ENCODE data around the gene GREB1. TPM values are rescaled to one million over a fixed set of nuclear protein-coding genes. Genes with fewer than 3 reads are reported as not detected.

Gene GREB1
- total RNA-seq (10 to 100 TPM; 14.4 to 36.6 TPM), polyA plus RNA-seq (ENCODE audit: insufficient read length in 2 of 2) (10 to 100 TPM; 12.8 to 24.3 TPM)
- long read RNA-seq, donor 1 = 0 reads
- long read RNA-seq, donor 2 = 0 reads
- long read RNA-seq, donor 3 = 0 reads
- long read RNA-seq, donor 4 = 0 reads

GRCh38 chr2:11533278-11534070 lies at the start of gene GREB1:
Gene GREB1 (plus strand): TSS chr2:11534045. CDS start chr2:11556615, 22,570 bp downstream.
- no peak for DNase-seq (ENCODE audit: low read depth in 4 of 6, low spot score in 6 of 6)
- no CpG with 5 or more reads among the region's 9 CpGs for WGBS (ENCODE audit: insufficient coverage)
- no peak within 1 kb of the TSS for H3K27ac ChIP-seq (ENCODE audit: low read depth, low read length)
- no peaks in the 10 kb centered on the region for H3K9me3 ChIP-seq (ENCODE audit: control insufficient read depth, insufficient read depth, low read length)
- no peak within 1 kb of the TSS for H3K4me3 ChIP-seq (ENCODE audit: low read depth, low read length)
- no peaks in the 10 kb centered on the region for H3K27me3 ChIP-seq (ENCODE audit: control insufficient read depth, insufficient read depth, low read length)
- H3K4me1 ChIP-seq (ENCODE audit: control insufficient read depth, insufficient read depth, low read length) = no peaks in the 10 kb centered on the region
- no peaks in the 10 kb centered on the region for H3K36me3 ChIP-seq (ENCODE audit: control insufficient read depth, insufficient read depth, low read length)

- 49% methylated on average over 2 of the region's 3 CpGs for WGBS (ENCODE audit: insufficient coverage)
- no peak for DNase-seq (ENCODE audit: low read depth in 4 of 6, low spot score in 6 of 6)
- H3K9me3 ChIP-seq (ENCODE audit: control insufficient read depth, insufficient read depth, low read length) = no peaks in the 10 kb centered on the region
These were observed 45.0 kb upstream of the GREB1 start for GRCh38 chr2:11488809-11489208.

GRCh38 chr2:11490194-11490593 lies 43.7 kb upstream of the GREB1 start:
- no CpG with 5 or more reads among the region's 5 CpGs for WGBS (ENCODE audit: insufficient coverage)
- Histone ChIP-seq H3K36me3 (ENCODE audit: control insufficient read depth, insufficient read depth, low read length) (no peaks in the 10 kb centered on the region), H3K9me3 (ENCODE audit: control insufficient read depth, insufficient read depth, low read length) (no peaks in the 10 kb centered on the region), H3K27ac (ENCODE audit: low read depth, low read length) (no peak overlapping the region), H3K27me3 (ENCODE audit: control insufficient read depth, insufficient read depth, low read length) (no peaks in the 10 kb centered on the region), H3K4me3 (ENCODE audit: low read depth, low read length) (no peak overlapping the region), H3K4me1 (ENCODE audit: control insufficient read depth, insufficient read depth, low read length) (peaks cover 5% of the 10 kb centered on the region)
- no peak for DNase-seq (ENCODE audit: low read depth in 4 of 6, low spot score in 6 of 6)

More at GRCh38 chr2:11488809-11489208, 45.0 kb upstream of the GREB1 start:
- H3K4me1 ChIP-seq (ENCODE audit: control insufficient read depth, insufficient read depth, low read length) = peaks cover 12% of the 10 kb centered on the region
- H3K4me3 ChIP-seq (ENCODE audit: low read depth, low read length) = no peak overlapping the region
- no peaks in the 10 kb centered on the region for H3K36me3 ChIP-seq (ENCODE audit: control insufficient read depth, insufficient read depth, low read length)
- H3K27ac ChIP-seq (ENCODE audit: low read depth, low read length) = no peak overlapping the region
- peaks cover 2% of the 10 kb centered on the region for H3K27me3 ChIP-seq (ENCODE audit: control insufficient read depth, insufficient read depth, low read length)

GRCh38 chr2:11491348-11491933 lies 42.4 kb upstream of the GREB1 start:
- Histone ChIP-seq H3K27me3 (ENCODE audit: control insufficient read depth, insufficient read depth, low read length) (no peaks in the 10 kb centered on the region), H3K36me3 (ENCODE audit: control insufficient read depth, insufficient read depth, low read length) (no peaks in the 10 kb centered on the region), H3K4me3 (ENCODE audit: low read depth, low read length) (no peak overlapping the region), H3K27ac (ENCODE audit: low read depth, low read length) (no peak overlapping the region), H3K9me3 (ENCODE audit: control insufficient read depth, insufficient read depth, low read length) (no peaks in the 10 kb centered on the region), H3K4me1 (ENCODE audit: control insufficient read depth, insufficient read depth, low read length) (peaks cover 13% of the 10 kb centered on the region)
- 95% methylated on average over 2 of the region's 3 CpGs for WGBS (ENCODE audit: insufficient coverage)
- no peak for DNase-seq (ENCODE audit: low read depth in 4 of 6, low spot score in 6 of 6)

GRCh38 chr2:11492244-11492643 lies 41.6 kb upstream of the GREB1 start:
- Histone ChIP-seq H3K9me3 (ENCODE audit: control insufficient read depth, insufficient read depth, low read length) (no peaks in the 10 kb centered on the region), H3K36me3 (ENCODE audit: control insufficient read depth, insufficient read depth, low read length) (no peaks in the 10 kb centered on the region), H3K27me3 (ENCODE audit: control insufficient read depth, insufficient read depth, low read length) (no peaks in the 10 kb centered on the region), H3K4me3 (ENCODE audit: low read depth, low read length) (no peak overlapping the region), H3K27ac (ENCODE audit: low read depth, low read length) (no peak overlapping the region), H3K4me1 (ENCODE audit: control insufficient read depth, insufficient read depth, low read length) (peaks cover 13% of the 10 kb centered on the region)
- DNase-seq (ENCODE audit: low read depth in 4 of 6, low spot score in 6 of 6) = no peak
- WGBS (ENCODE audit: insufficient coverage) = 76% methylated on average over 3 of the region's 3 CpGs

- DNase-seq (ENCODE audit: low read depth in 4 of 6, low spot score in 6 of 6) = no peak
- 100% methylated on average over 1 of the region's 1 CpG for WGBS (ENCODE audit: insufficient coverage)
- no peak overlapping the region for H3K27ac ChIP-seq (ENCODE audit: low read depth, low read length)
- H3K4me3 ChIP-seq (ENCODE audit: low read depth, low read length) = no peak overlapping the region
- H3K4me1 ChIP-seq (ENCODE audit: control insufficient read depth, insufficient read depth, low read length) = peaks cover 13% of the 10 kb centered on the region
- no peaks in the 10 kb centered on the region for H3K27me3 ChIP-seq (ENCODE audit: control insufficient read depth, insufficient read depth, low read length)
- H3K36me3 ChIP-seq (ENCODE audit: control insufficient read depth, insufficient read depth, low read length) = no peaks in the 10 kb centered on the region
- no peaks in the 10 kb centered on the region for H3K9me3 ChIP-seq (ENCODE audit: control insufficient read depth, insufficient read depth, low read length)
These were observed 41.1 kb upstream of the GREB1 start for GRCh38 chr2:11492720-11493119.

- WGBS (ENCODE audit: insufficient coverage) = no CpG with 5 or more reads among the region's 6 CpGs
- DNase-seq (ENCODE audit: low read depth in 4 of 6, low spot score in 6 of 6) = no peak
- Histone ChIP-seq H3K27ac (ENCODE audit: low read depth, low read length) (no peak overlapping the region), H3K4me1 (ENCODE audit: control insufficient read depth, insufficient read depth, low read length) (peaks cover 13% of the 10 kb centered on the region), H3K4me3 (ENCODE audit: low read depth, low read length) (no peak overlapping the region), H3K9me3 (ENCODE audit: control insufficient read depth, insufficient read depth, low read length) (no peaks in the 10 kb centered on the region), H3K27me3 (ENCODE audit: control insufficient read depth, insufficient read depth, low read length) (no peaks in the 10 kb centered on the region), H3K36me3 (ENCODE audit: control insufficient read depth, insufficient read depth, low read length) (no peaks in the 10 kb centered on the region)
These were observed 40.6 kb upstream of the GREB1 start for GRCh38 chr2:11493282-11493681.

GRCh38 chr2:11494310-11494709 lies 39.5 kb upstream of the GREB1 start:
- 100% methylated on average over 2 of the region's 2 CpGs for WGBS (ENCODE audit: insufficient coverage)

GRCh38 chr2:11495844-11496681 lies 37.8 kb upstream of the GREB1 start:
- H3K4me3 ChIP-seq (ENCODE audit: low read depth, low read length) = no peak overlapping the region
- H3K9me3 ChIP-seq (ENCODE audit: control insufficient read depth, insufficient read depth, low read length) = no peaks in the 10 kb centered on the region
- H3K36me3 ChIP-seq (ENCODE audit: control insufficient read depth, insufficient read depth, low read length) = no peaks in the 10 kb centered on the region
- H3K27ac ChIP-seq (ENCODE audit: low read depth, low read length) = no peak overlapping the region
- H3K27me3 ChIP-seq (ENCODE audit: control insufficient read depth, insufficient read depth, low read length) = no peaks in the 10 kb centered on the region
- H3K4me1 ChIP-seq (ENCODE audit: control insufficient read depth, insufficient read depth, low read length) = peaks cover 23% of the 10 kb centered on the region
- 7% methylated on average over 19 of the region's 30 CpGs for whole genome bisulfite sequencing (ENCODE audit: insufficient coverage)
- DNase-seq (ENCODE audit: low read depth in 4 of 6, low spot score in 6 of 6) = peak in 2 of 6 donors; percentile 43 to 79

More at GRCh38 chr2:11494310-11494709, 39.5 kb upstream of the GREB1 start:
- Histone ChIP-seq H3K4me3 (ENCODE audit: low read depth, low read length) (no peak overlapping the region), H3K27ac (ENCODE audit: low read depth, low read length) (no peak overlapping the region), H3K9me3 (ENCODE audit: control insufficient read depth, insufficient read depth, low read length) (no peaks in the 10 kb centered on the region), H3K27me3 (ENCODE audit: control insufficient read depth, insufficient read depth, low read length) (no peaks in the 10 kb centered on the region), H3K4me1 (ENCODE audit: control insufficient read depth, insufficient read depth, low read length) (peaks cover 23% of the 10 kb centered on the region), H3K36me3 (ENCODE audit: control insufficient read depth, insufficient read depth, low read length) (no peaks in the 10 kb centered on the region)
- no peak for DNase-seq (ENCODE audit: low read depth in 4 of 6, low spot score in 6 of 6)

All from spinal cord (tissue), 10 donors.